ENCODE results near the gene HACD1.

The HACD1 gene

GRCh38 chr10:17651896-17652295, 34.7 kb upstream of the HACD1 start:
- no peak overlapping the region for H2BK15ac ChIP-seq (ENCODE audit: low read length)
- peaks cover 2 to 24% of the 10 kb centered on the region in 2 donors for H3K36me3 ChIP-seq (replicated peaks in 1 of 2; ENCODE audit: control insufficient read depth in 2 of 2, insufficient read depth in 2 of 2, low read length in 2 of 2)
- H3K27ac ChIP-seq (replicated peaks; ENCODE audit: low read length): no peak overlapping the region
- no peak overlapping the region for H3K14ac ChIP-seq (ENCODE audit: low read length)
- H2BK120ac ChIP-seq (ENCODE audit: low read depth, low read length): no peak overlapping the region
- no peak overlapping the region for H4K91ac ChIP-seq (ENCODE audit: low read depth, low read length, poor library complexity)
- H3K79me1 ChIP-seq (ENCODE audit: low read depth, low read length): peaks cover 2% of the 10 kb centered on the region
- no peak overlapping the region for H3K23ac ChIP-seq (ENCODE audit: low read depth, low read length, poor library complexity)
- H3K27me3 ChIP-seq (ENCODE audit: control insufficient read depth in 3 of 3, insufficient read depth in 3 of 3, low read depth in 1 of 3, low read length in 3 of 3): no peaks in the 10 kb centered on the region
- H3K4me3 ChIP-seq (ENCODE audit: low read length in 2 of 2): no peak overlapping the region
- no peak overlapping the region for H3K18ac ChIP-seq (ENCODE audit: low read length)
- peaks cover 0 to 2% of the 10 kb centered on the region in 2 donors for H3K4me1 ChIP-seq (ENCODE audit: control insufficient read depth in 2 of 2, insufficient read depth in 1 of 2, low read depth in 1 of 2, low read length in 2 of 2)
- H3K9ac ChIP-seq (ENCODE audit: low read depth, low read length, poor library complexity): no peak overlapping the region
- H3K4me2 ChIP-seq (ENCODE audit: insufficient read depth, low read length, poor library complexity, severe bottlenecking): no peak overlapping the region
- H3K9me3 ChIP-seq (replicated peaks in 1 of 2; ENCODE audit: control insufficient read depth in 2 of 2, insufficient read depth in 1 of 2, low read depth in 1 of 2, low read length in 2 of 2): peaks cover 2 to 28% of the 10 kb centered on the region in 2 donors
- H4K8ac ChIP-seq (ENCODE audit: low read depth, low read length): no peak overlapping the region
- H3K4ac ChIP-seq (ENCODE audit: low read length): no peak overlapping the region
- no peak for DNase-seq (ENCODE audit: low spot score)
- H2AK5ac ChIP-seq (ENCODE audit: low read depth, low read length): no peak overlapping the region
- H2BK12ac ChIP-seq (ENCODE audit: low read length): no peak overlapping the region
- no peak overlapping the region for H2AFZ ChIP-seq (ENCODE audit: low read length)
- no peak overlapping the region for H2BK5ac ChIP-seq (ENCODE audit: low read length)

- H2BK5ac ChIP-seq (ENCODE audit: low read length): no peak overlapping the region
- H2BK12ac ChIP-seq (ENCODE audit: low read length): peak overlapping the region; percentile 58
- no peak overlapping the region for H3K4ac ChIP-seq (ENCODE audit: low read length)
- H3K9ac ChIP-seq (ENCODE audit: low read depth, low read length, poor library complexity): no peak overlapping the region
- no peak overlapping the region for H3K18ac ChIP-seq (ENCODE audit: low read length)
- no peak overlapping the region for H4K91ac ChIP-seq (ENCODE audit: low read depth, low read length, poor library complexity)
- H3K4me3 ChIP-seq (ENCODE audit: low read length in 2 of 2): no peak overlapping the region
- peaks cover 2 to 7% of the 10 kb centered on the region in 2 donors for H3K4me1 ChIP-seq (ENCODE audit: control insufficient read depth in 2 of 2, insufficient read depth in 1 of 2, low read depth in 1 of 2, low read length in 2 of 2)
- peaks cover 2 to 17% of the 10 kb centered on the region in 2 donors for H3K9me3 ChIP-seq (replicated peaks in 1 of 2; ENCODE audit: control insufficient read depth in 2 of 2, insufficient read depth in 1 of 2, low read depth in 1 of 2, low read length in 2 of 2)
- no CpG with 5 or more reads among the region's 8 CpGs for WGBS, 2 donors (ENCODE audit: extremely low coverage in 2 of 2, insufficient read length in 2 of 2, insufficient replicate concordance in 1 of 2)
- H2BK15ac ChIP-seq (ENCODE audit: low read length): no peak overlapping the region
- no peak overlapping the region for H3K14ac ChIP-seq (ENCODE audit: low read length)
- H3K27me3 ChIP-seq (ENCODE audit: control insufficient read depth in 3 of 3, insufficient read depth in 3 of 3, low read depth in 1 of 3, low read length in 3 of 3): no peaks in the 10 kb centered on the region
- no peak overlapping the region for H4K8ac ChIP-seq (ENCODE audit: low read depth, low read length)
- DNase-seq (ENCODE audit: low spot score): no peak
- H2BK120ac ChIP-seq (ENCODE audit: low read depth, low read length): no peak overlapping the region
- H3K79me1 ChIP-seq (ENCODE audit: low read depth, low read length): peaks cover 2% of the 10 kb centered on the region
- H3K36me3 ChIP-seq (replicated peaks in 1 of 2; ENCODE audit: control insufficient read depth in 2 of 2, insufficient read depth in 2 of 2, low read length in 2 of 2): peaks cover 2 to 30% of the 10 kb centered on the region in 2 donors
- H2AFZ ChIP-seq (ENCODE audit: low read length): no peak overlapping the region
- H2AK5ac ChIP-seq (ENCODE audit: low read depth, low read length): no peak overlapping the region
- no peak overlapping the region for H3K23ac ChIP-seq (ENCODE audit: low read depth, low read length, poor library complexity)
- no peak overlapping the region for H3K27ac ChIP-seq (replicated peaks; ENCODE audit: low read length)
- H3K4me2 ChIP-seq (ENCODE audit: insufficient read depth, low read length, poor library complexity, severe bottlenecking): peak overlapping the region; percentile 33
Measured at GRCh38 chr10:17650416-17650815, 33.2 kb upstream of the HACD1 start.

DNA sequence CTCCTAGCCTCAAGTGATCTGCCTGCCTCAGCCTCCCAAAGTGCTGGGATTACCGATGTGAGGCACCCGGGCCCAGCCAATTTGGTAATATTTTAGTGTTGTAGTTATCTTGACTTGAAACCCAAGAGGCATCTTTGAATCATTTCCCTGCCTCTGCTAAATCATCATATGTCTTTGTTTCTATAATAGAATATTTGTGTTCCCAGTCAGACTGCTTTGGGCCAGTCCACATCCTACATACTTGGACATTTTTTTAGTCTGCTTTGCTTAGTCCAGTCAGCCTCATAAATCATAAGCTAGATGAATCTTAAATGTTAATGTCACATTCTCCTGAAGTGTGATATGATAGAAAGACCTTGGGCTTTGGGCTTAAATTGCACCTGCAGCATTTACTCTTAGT, 32.7 kb upstream of the HACD1 start:
- Histone ChIP-seq H3K36me3 (replicated peaks in 1 of 2; ENCODE audit: control insufficient read depth in 2 of 2, insufficient read depth in 2 of 2, low read length in 2 of 2) (peaks cover 2 to 30% of the 10 kb centered on the region in 2 donors), H4K91ac (ENCODE audit: low read depth, low read length, poor library complexity) (no peak overlapping the region), H3K4me1 (ENCODE audit: control insufficient read depth in 2 of 2, insufficient read depth in 1 of 2, low read depth in 1 of 2, low read length in 2 of 2) (peaks cover 2 to 9% of the 10 kb centered on the region in 2 donors), H3K9ac (ENCODE audit: low read depth, low read length, poor library complexity) (no peak overlapping the region), H2BK5ac (ENCODE audit: low read length) (no peak overlapping the region), H2AK5ac (ENCODE audit: low read depth, low read length) (no peak overlapping the region), H3K27ac (replicated peaks; ENCODE audit: low read length) (no peak overlapping the region), H3K4me3 (ENCODE audit: low read length in 2 of 2) (no peak overlapping the region), H3K79me1 (ENCODE audit: low read depth, low read length) (peaks cover 2% of the 10 kb centered on the region), H2BK15ac (ENCODE audit: low read length) (no peak overlapping the region), H2BK120ac (ENCODE audit: low read depth, low read length) (no peak overlapping the region), H2BK12ac (ENCODE audit: low read length) (no peak overlapping the region), H2AFZ (ENCODE audit: low read length) (no peak overlapping the region), H3K14ac (ENCODE audit: low read length) (no peak overlapping the region), H3K23ac (ENCODE audit: low read depth, low read length, poor library complexity) (no peak overlapping the region), H3K4me2 (ENCODE audit: insufficient read depth, low read length, poor library complexity, severe bottlenecking) (no peak overlapping the region), H3K4ac (ENCODE audit: low read length) (no peak overlapping the region), H3K27me3 (ENCODE audit: control insufficient read depth in 3 of 3, insufficient read depth in 3 of 3, low read depth in 1 of 3, low read length in 3 of 3) (no peaks in the 10 kb centered on the region), H3K18ac (ENCODE audit: low read length) (no peak overlapping the region), H3K9me3 (replicated peaks in 1 of 2; ENCODE audit: control insufficient read depth in 2 of 2, insufficient read depth in 1 of 2, low read depth in 1 of 2, low read length in 2 of 2) (peaks cover 2 to 15% of the 10 kb centered on the region in 2 donors), H4K8ac (ENCODE audit: low read depth, low read length) (no peak overlapping the region)
- no peak for DNase-seq (ENCODE audit: low spot score)
- WGBS, 2 donors (ENCODE audit: extremely low coverage in 2 of 2, insufficient read length in 2 of 2, insufficient replicate concordance in 1 of 2): no CpG with 5 or more reads among the region's 2 CpGs

GRCh38 chr10:17649052-17649451, 31.9 kb upstream of the HACD1 start:
- Histone ChIP-seq H3K9ac (ENCODE audit: low read depth, low read length, poor library complexity) (no peak overlapping the region), H4K91ac (ENCODE audit: low read depth, low read length, poor library complexity) (no peak overlapping the region), H3K23ac (ENCODE audit: low read depth, low read length, poor library complexity) (no peak overlapping the region), H2AFZ (ENCODE audit: low read length) (no peak overlapping the region), H3K18ac (ENCODE audit: low read length) (no peak overlapping the region), H3K79me1 (ENCODE audit: low read depth, low read length) (peaks cover 6% of the 10 kb centered on the region), H3K27me3 (ENCODE audit: control insufficient read depth in 3 of 3, insufficient read depth in 3 of 3, low read depth in 1 of 3, low read length in 3 of 3) (no peaks in the 10 kb centered on the region), H3K4ac (ENCODE audit: low read length) (no peak overlapping the region), H3K4me3 (ENCODE audit: low read length in 2 of 2) (no peak overlapping the region), H2BK5ac (ENCODE audit: low read length) (no peak overlapping the region), H3K4me2 (ENCODE audit: insufficient read depth, low read length, poor library complexity, severe bottlenecking) (no peak overlapping the region), H2BK120ac (ENCODE audit: low read depth, low read length) (no peak overlapping the region), H4K8ac (ENCODE audit: low read depth, low read length) (no peak overlapping the region), H3K9me3 (replicated peaks in 1 of 2; ENCODE audit: control insufficient read depth in 2 of 2, insufficient read depth in 1 of 2, low read depth in 1 of 2, low read length in 2 of 2) (peaks cover 2 to 15% of the 10 kb centered on the region in 2 donors), H2BK15ac (ENCODE audit: low read length) (no peak overlapping the region), H2BK12ac (ENCODE audit: low read length) (no peak overlapping the region), H3K14ac (ENCODE audit: low read length) (no peak overlapping the region), H3K27ac (replicated peaks; ENCODE audit: low read length) (no peak overlapping the region), H3K36me3 (replicated peaks in 1 of 2; ENCODE audit: control insufficient read depth in 2 of 2, insufficient read depth in 2 of 2, low read length in 2 of 2) (peaks cover 2 to 30% of the 10 kb centered on the region in 2 donors), H2AK5ac (ENCODE audit: low read depth, low read length) (no peak overlapping the region), H3K4me1 (ENCODE audit: control insufficient read depth in 2 of 2, insufficient read depth in 1 of 2, low read depth in 1 of 2, low read length in 2 of 2) (peaks cover 4 to 9% of the 10 kb centered on the region in 2 donors)
- DNase-seq (ENCODE audit: low spot score): no peak
- WGBS, 2 donors (ENCODE audit: extremely low coverage in 2 of 2, insufficient read length in 2 of 2, insufficient replicate concordance in 1 of 2): no CpG with 5 or more reads among the region's 4 CpGs

Data from neuronal stem cell (in vitro differentiated cells).